Stimulated activated CD8-positive, alpha-beta memory T cell treated with anti-CD3 and anti-CD28 coated beads, Interleukin-12 subunit alpha, Interleukin-12 subunit beta, amount 100 ng/mL, for 24 hours (primary cell): ENCODE data around the gene STON1.
"Not testable (repeated sequence)": the region's sequence is repeated elsewhere in the genome, so short reads cannot be mapped to it uniquely, and the experiment has no call there.

Source experiments
- DNase-seq: peaks from one replicate; pipeline ENCODE4 v3.0.0-alpha.2; 2020; ENCODE audit errors: extremely low read depth

STON1 gene

DNA sequence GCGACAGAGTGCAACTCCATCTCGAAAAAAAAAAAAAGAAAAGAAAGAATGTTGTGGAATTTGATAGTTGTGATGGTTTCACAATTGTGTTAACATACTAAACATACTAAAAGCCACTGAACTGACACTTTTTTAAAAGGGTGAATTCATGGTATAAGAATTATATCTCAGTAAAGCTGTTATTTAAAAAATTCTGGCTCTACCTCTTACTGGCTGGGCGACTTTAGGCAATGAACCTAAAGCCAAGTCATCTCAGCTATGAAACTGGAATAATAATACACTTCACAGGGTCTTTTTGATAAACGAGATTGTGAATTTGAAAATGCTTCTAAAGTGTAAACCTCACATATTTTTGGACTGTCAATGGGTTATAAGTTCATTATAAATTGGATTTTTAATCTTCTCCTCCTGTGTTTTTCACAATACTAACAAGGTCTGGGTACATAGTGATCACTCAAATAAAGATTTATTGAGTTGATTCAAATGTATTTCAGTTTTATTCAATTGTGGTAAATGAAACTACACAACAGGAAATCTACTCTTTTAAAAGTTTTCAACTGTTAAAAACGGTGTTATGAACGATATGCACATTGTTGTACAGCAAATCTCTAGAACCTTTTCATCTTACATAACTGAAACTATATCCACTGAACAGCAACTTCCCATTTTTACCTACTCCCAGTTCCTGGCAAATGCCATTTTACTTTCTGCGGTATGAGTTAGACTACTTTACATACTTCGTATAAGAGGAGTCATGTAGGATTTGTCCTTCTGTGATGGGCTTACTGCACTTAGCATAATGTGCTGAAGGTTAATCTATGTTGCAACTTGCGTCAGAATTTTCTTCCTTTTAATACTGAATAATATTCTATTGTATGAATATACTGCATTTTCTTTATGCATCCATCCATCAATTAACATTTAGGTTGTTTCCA lies 44.7 kb downstream of the STON1 start:
- DNase-seq = no peak

DNA sequence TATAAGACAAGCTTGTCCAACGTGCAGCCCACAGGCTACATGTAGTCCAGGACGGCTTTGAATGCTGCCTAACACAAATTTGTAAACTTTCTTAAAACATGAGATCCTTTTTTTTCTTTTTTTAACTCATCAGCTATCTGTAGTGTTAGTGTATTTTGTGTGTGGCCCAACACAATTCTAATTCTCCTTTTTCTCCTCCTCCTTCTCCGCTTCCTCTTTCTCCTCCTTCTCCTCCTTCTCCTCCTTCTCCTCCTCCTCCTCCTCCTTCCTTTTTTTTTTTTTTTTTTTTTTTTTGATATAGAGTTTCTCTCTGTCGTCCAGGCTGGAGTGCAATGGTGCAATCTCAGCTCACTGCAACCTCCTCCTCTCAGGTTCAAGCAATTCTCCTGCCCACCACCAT lies 48.4 kb downstream of the STON1 start:
- no peak for DNase-seq

DNA sequence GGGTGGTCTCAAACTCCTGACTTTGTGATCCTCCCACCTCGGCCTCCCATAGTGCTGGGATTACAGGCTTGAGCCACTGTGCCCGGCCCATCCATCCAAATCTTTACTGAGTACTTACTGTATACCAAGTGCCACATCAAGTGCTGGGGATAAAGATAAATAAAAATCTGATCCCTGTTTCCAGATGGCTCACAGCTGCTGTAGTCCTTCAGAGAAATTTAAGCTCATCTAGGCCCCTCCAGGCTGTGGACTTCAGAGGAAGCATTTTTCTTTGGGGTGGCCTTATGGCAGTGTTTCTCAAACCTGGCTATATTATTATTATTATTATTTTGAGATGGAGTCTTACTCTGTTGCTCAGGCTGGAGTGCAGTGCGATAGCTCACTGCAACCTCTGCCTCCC lies 54.0 kb downstream of the STON1 start:
- no peak for DNase-seq

DNA sequence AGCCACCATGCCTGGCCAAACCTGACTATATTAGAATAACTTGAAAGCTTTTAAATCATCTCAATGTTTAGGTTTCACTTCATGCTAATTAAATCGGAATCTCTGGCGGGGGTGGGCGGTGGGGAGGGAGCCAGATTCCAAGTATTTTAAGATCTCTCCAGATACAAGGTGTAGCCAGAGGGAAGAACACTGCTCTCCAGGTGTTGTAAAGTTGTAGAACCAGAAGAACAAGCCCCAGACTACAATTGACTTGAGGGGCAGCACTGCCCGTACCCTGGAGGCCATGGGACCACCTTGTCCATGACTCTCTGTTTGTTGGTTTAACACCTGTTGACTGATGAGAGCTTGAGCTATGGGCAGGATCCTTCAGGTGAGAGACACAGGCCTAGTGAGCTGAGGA lies 54.6 kb downstream of the STON1 start:
- DNase-seq = no peak

DNA sequence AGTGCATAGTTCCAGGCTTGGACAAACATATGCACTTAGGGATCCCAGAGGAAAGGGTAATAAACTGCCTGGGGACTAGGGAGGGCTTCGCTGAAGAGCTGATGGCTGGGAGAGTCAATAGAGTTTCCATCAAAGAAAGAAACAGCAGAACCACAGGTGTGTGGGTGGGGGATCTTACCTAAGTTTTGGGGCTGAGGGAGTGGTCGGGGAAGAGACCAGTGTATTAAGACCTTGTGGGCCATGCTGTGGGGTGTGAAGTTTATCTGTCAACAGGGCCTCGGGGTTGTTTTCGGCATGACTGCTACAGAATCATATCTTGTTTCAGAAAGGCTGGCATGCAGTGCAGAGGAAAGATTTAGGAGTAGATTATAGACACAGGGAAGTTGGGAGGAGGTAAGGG lies 56.5 kb downstream of the STON1 start:
- no peak for DNase-seq

DNA sequence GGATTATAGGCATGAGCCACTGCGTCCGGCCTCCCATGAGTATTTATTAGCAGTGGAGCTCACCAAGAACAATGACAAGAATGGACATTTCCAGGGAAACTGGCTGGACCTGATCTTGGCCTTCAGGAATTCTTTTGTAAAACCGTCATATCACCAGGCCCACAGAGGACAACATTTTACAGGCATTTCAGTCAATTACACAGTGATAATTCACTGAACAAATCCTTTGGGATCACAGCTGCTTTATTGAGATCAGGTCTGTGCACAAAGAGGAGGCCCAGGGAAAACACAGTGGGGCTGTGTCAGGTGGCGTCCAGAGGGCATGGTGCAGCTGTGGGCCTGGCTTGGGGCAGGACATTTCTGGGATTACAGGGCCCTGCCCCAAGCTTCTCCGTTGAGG lies 57.6 kb downstream of the STON1 start:
- DNase-seq = no peak

DNA sequence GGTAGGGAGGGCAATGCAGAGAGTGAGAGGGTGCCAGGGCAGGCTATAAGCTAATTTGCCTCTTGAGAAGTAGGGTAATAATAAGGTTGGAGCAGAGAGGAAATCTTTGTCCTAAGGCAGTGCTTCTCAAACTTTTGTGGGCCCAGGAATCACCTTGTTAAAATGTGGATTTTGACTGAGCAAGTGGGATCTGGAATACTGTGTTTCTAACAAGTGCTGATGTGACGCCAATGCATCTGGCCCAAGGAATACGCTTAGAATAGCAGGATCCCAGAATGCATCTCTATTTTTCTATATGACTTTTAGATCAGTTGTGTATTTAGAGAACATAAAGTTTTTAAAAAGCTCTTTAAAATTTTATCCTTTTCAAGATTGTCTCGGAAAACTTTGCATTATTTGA lies 58.0 kb downstream of the STON1 start:
- DNase-seq = no peak

DNA sequence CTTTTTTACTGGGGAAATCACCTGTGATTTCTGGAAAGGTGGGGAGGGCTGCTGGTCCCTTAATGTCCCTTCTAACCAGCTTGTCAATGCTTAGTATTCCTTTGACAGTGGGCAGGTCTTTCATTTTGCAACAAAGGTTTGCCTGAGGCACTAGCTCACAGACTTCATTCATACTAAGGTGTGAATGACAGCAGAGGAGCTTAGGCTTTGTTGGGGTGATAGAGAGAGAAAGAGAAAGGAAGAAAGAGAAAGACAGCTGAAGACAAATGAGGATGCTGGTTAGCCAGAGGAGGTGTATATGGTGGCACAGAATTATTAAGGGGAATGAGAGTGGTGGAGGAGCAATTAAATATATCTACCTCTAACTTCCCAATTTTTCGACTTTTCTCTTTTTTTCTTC lies 58.8 kb downstream of the STON1 start:
- no peak for DNase-seq

DNA sequence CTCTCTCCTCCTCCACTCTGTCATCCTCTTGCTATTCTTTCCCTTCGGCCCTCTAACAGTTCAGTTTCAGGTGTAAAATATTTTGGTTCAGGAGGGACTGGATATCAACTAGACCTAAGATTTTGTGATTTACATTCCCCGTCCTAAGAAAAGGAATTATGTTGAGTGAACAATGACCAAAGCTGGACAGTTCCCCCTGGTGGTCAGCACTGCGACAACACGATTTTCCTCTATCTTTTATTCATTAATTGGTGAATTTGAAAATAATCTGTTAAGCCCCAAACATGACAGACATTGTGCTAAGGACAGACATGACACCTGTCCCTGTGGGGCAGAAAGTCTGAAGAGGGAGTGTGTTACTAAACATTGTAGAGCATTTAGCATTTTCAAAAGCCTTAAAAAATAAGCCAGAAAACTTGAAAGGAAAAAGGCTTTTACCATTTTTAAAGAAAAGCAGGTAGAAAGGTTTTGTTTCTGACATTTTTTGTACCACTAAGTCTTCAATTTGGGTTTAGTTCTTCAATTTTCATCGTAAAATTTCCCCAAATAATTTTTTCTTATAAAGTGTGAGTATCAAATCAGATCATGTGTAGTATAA lies 59.3 kb downstream of the STON1 start:
- DNase-seq = no peak

DNA sequence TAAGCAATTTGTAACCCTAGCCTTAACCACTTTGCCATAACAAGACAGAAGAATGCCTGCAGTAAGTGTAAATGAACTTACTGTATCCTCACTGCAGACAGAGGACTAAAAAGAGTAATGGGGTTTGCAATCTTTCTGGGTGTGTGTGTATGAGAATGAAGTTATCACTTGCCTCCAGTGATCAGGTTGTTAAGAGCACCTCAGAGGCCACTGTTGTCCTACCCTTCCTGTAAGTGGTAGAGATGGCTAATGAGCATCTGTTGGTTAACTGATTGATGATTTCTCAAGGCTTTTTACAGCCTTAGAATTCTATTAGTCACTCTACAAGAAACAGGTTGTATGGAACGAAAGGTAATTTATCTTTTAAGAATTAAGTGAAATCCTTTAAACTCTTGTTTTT lies 60.1 kb downstream of the STON1 start:
- no peak for DNase-seq

DNA sequence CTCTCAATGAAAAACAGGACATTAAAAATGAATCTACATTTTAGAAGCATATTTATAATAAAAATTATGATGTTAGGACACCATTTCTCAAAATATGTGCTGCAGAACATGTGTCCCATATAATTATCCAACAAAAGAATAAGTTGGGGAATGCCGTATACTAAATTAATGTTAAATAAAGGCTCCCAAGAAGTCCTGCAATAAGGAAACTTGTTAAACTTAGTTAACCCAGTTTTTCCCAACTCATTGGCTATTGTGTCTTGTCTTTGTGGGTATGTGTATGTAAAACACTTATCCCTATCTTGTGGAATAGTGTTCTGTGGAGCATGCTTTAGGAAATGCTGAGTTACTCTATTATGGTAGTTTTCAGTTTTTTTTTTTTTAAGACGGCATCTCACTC lies 62.1 kb downstream of the STON1 start:
- no peak for DNase-seq

DNA sequence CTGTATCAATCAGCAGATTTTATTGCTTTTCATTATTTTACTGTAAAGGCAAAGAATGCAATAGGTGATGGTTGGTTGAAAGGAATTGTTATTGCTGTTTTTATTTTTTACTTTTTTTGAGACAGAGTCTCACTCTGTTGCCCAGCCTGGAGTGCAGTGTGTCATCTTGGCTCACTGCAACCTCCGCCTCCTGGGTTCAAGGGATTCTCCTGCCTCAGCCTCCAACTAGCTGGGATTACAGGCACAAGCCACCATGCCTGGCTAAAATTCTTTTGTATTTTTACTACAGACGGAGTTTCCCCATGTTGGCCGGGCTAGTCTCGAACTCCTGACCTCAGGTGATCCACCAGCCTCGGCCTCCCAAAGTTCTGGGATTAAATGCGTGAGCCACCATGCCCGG lies 66.8 kb downstream of the STON1 start:
- not testable (repeated sequence) for DNase-seq

DNA sequence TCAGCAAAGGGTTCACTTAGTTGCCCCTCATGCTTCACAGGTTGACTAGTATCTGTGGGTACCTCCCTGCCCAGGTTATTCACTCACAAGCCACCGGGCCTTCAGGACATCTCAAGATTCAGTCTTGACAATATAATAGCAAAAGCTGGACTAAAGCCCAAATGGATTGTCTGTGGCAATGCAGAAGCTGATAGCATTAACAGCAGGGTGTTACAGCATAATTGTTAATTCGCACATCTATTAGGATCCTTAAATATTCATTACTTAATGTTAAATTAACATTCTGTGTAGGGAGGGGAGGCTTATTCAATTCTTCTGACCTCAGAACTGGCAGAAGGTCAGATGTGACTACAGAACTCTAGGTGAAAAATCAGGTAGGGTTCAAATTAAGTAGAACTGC lies 67.5 kb downstream of the STON1 start:
- no peak for DNase-seq

DNA sequence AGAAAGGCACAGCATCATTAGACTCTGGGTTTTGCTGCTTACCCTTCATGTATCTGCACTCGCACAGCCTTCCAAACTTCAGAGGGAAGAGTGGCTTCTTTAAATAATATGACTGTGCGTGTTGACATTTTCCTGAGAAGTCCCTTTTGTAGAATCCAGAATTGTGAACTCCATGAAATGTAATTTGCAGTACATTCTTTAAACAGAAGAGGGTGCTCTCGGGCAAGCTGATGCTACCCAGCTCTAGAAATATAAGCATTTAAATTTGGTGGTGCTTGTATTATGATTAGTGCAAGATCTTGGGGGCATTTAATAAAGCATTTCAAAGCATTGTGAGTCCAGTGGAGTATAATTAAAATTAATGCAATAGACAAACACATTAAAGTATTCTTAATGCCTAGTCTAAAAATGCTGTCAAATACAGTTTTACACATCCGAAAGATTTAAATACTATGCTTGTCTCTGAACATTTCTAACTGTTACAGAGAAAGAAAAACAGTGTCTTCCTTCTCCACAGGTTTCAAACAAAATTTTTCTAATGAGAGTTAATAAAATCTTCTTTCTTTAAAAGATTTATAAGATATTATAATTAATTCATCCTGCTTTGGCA lies 70.4 kb downstream of the STON1 start:
- DNase-seq = no peak

DNA sequence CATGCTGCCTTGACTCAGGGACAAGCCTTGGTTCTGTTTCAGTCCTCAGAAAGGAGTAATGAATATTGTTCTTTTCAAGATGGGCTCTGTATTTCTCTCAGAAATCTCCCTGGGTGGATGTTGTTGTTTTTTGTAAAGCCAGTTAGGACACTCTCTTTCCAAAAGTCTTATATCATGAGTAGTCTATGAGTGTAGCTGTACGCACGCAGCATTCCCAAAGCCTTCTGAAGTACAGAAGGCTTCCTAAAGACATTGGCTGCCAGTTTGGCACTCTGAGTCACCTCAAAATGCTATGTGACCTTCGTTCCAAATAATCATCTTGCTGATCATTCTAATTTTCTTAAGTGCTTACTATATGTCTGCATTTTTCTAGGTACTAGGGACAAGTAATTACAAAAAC lies 71.0 kb downstream of the STON1 start:
- no peak for DNase-seq

DNA sequence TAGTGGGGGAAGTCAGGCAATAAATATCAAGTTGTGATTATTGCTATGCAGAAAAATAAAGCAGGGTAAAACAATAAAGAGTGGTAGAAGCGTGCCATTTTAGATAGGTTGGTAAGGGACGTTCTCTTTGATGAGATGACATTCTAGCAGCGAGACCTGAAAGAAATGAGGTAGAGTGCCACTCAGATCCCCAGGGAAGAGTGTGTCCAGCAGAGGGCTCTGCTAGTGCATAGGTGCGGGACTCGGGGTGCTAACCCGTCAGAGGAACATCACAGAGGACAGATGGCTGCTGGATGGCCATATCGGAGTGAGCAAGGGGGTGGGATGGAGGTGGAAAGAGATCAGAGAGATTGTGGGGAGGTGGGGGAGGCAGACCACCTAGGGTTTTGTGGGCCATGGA lies 71.4 kb downstream of the STON1 start:
- no peak for DNase-seq

DNA sequence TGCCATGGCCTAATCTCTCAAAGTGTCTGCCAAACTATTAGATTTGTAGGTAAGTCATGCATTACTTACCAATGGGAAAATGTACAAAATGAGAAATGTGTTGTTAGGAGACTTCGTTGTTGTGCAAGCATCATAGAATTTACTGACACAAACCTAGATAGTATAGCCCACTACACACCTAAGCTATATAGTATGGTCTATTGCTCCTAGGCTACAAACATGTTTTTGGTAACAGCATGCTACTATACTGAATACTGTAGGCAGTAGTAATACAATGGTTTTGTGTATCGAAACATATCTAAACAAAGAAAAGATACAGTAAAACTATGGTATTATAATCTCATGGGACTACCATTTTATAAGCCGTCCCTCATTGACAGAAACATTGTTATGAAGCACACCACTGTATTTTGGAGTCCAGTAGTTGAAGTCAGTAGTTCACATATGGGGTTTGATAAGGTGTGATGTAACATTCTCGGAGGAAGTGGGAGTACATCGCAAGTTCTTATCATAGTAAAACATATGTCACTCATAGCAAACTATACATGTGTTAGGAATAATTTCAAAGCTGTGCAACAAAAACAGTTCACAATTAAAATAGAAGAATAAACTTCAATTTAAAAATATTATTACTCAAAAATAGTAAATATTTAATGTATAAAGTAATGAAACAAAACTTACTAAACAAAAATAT lies 75.7 kb downstream of the STON1 start:
- DNase-seq = no peak

DNA sequence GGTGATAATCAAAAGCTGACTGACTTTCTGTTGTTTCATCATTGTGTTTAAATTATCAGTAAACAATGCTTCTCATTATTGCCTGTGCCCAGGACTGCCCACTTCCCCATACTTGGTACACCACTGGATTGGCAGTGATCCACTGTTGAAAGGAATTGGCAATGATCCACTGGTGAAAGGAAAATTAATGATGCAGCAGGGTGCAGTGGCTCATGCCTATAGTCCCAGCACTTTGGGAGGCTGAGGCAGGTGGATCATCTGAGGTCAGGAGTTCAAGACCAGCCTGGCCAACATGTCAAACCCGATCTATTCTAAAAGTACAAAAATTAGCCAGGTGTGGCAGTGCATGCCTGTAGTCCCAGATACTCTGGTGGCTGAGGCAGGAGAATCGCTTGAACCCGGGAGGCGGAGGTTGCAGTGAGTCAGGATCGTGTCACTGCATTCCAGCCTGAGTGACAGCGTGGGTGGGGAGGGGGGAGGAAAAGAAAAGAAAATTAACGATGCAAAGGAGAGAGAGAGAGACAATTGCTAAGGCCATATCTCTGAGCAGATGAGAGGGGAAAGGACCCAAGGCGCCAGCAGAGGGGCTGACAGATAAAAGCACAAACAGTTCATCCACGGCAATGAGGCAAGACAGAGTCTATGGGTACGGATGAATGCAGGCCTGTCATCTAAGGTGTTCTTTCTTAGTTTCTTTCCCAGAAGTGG lies 77.5 kb downstream of the STON1 start:
- DNase-seq = no peak

DNA sequence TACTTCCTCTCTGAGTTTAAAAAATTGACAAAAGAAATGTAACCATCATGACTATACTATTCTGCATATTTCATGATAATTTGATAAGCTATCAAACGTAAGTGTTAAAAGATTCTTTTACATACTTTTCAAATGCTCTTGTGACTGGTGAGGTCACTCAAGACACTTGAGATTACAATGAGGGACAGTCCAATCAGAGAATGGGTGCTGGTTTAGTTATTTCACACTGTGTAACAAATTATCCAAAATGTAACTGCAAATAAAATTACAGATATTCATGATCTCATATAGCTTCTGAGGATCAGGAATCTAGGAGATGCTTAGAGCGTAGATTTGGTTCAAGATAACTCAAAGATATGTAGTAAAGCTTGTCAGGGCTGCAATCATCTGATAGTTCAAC lies 83.3 kb downstream of the STON1 start:
- DNase-seq = no peak

DNA sequence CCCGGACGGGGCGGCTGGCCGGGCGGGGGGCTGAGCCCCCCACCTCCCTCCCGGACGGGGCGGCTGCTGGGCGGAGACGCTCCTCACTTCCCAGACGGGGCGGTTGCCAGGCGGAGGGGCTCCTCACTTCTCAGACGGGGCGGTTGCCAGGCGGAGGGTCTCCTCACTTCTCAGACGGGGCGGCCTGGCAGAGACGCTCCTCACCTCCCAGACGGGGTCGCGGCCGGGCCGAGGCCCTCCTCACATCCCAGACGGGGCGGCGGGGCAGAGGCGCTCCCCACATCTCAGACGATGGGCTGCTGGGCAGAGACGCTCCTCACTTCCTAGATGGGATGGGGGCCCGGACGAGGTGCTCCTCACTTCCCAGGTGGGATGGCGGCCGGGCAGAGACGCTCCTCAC lies 84.6 kb downstream of the STON1 start:
- DNase-seq = not testable (repeated sequence)

DNA sequence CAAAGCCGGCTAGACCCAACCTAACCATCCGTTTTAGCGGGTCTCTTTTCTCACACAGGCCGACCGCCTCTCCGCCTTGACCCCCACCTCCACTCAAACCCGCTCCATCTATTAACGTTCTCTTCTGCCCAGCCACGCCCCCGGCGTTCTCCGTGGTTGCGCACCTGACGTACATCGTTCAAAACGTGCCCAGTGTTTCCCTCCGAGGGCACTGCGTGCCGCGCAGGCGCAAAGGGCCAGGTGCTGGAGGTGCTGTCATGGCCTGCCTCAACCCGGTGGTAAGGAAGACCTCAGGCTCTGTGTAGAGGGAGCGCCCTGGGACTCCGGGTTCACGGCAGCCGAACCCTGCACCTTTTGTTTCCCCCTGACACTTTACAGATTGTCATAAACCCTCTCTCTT lies 87.7 kb downstream of the STON1 start, which contains the start of gene GTF2A1L:
Gene GTF2A1L (plus strand): TSS at position 239 of the 400 bp plus-strand sequence. CDS start 19 bp downstream, at position 258.
- no peak for DNase-seq

DNA sequence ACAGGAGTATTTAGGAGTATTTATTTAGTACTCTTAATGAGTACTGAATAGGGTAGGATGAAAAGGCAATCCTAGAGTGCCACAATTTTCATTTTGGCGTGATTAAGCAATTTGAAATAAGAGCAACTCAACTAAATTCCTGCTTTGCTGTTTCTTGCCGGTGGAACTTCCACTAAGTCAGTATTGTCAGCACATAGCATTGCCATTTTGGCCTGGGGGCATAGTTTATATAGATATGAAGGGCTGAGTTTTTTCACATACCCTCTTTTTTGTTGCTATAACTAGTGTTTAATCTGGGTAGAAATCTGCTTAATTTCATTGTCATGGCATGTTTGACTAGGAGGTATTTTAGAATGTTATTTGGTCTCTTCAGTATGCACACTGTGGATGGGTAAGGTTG lies 89.6 kb downstream of the STON1 start:
- DNase-seq = no peak
